ENCODE results near the gene CCDC93.
A peak's percentile ranks its signal among the peaks of the same experiment; 100 is the strongest.

The CCDC93 gene

DNA sequence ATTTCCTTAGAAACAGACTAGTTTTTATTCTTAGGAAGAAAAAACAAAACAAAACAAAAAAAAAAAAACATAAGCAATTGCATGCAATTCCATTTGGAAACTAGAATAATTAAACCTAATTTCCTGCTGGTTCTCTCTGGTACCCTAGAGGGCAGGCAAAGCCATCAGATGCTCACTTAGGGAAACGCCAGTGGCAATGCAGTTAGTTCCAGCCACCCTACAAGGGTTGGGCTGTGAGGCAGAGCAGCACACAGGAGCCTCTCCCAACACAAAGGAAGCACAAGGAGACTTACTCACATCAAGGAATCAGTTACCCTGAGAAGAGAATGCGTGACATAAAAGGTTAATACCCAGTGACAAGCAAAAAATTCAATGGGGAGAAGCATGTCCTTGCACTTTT lies 28.8 kb downstream of the CCDC93 start:
- H3K79me1 ChIP-seq (replicated peaks; ENCODE audit: low read length, poor library complexity, severe bottlenecking) = peaks cover 24% of the 10 kb centered on the region
- no peak overlapping the region for H2AFZ ChIP-seq (ENCODE audit: low read depth, low read length)
- WGBS = 80% methylated on average over 1 of the region's 2 CpGs
- H2BK12ac ChIP-seq (ENCODE audit: low read length in 2 of 2) = no peak overlapping the region
- no peak overlapping the region for H3K4ac ChIP-seq (ENCODE audit: low read depth in 1 of 2, low read length in 2 of 2)
- no peak overlapping the region for H3K27ac ChIP-seq (ENCODE audit: low read length, poor library complexity, severe bottlenecking)
- no peaks in the 10 kb centered on the region for H3K27me3 ChIP-seq (ENCODE audit: control insufficient read depth in 1 of 2, insufficient read depth in 1 of 2, low read length in 2 of 2)
- DNase-seq = no peak
- H2AK5ac ChIP-seq (ENCODE audit: low read length, severe bottlenecking) = no peak overlapping the region
- no peak overlapping the region for H3K14ac ChIP-seq (ENCODE audit: low read length in 2 of 2)
- H3K18ac ChIP-seq (ENCODE audit: low read depth in 1 of 2, low read length in 2 of 2) = no peak overlapping the region
- H2BK120ac ChIP-seq (ENCODE audit: low read depth, low read length) = no peak overlapping the region
- H3K4me1 ChIP-seq (ENCODE audit: control insufficient read depth, insufficient read depth, low read depth, low read length) = peaks cover 5% of the 10 kb centered on the region
- H3K23ac ChIP-seq (ENCODE audit: low read length in 2 of 2) = no peak overlapping the region
- no peak overlapping the region for H3K4me2 ChIP-seq (ENCODE audit: low read length, poor library complexity, severe bottlenecking)
- no peaks in the 10 kb centered on the region for H3K9me3 ChIP-seq (ENCODE audit: control insufficient read depth, low read length)
- no peak overlapping the region for H3K4me3 ChIP-seq (ENCODE audit: insufficient read depth in 1 of 2, low read depth in 1 of 2, low read length in 2 of 2)
- H3K9ac ChIP-seq (ENCODE audit: low read length) = no peak overlapping the region
- peaks cover 10 to 72% of the 10 kb centered on the region in 2 experiments for H3K36me3 ChIP-seq (ENCODE audit: control insufficient read depth in 1 of 2, insufficient read depth in 2 of 2, low read depth in 1 of 2, low read length in 2 of 2)
- H4K91ac ChIP-seq (ENCODE audit: low read length) = no peak overlapping the region
- no peak overlapping the region for H2BK5ac ChIP-seq (ENCODE audit: low read depth, low read length, poor library complexity, severe bottlenecking)
- no peak overlapping the region for H2BK15ac ChIP-seq (ENCODE audit: low read depth, poor library complexity, severe bottlenecking)
- H4K8ac ChIP-seq (ENCODE audit: low read length) = no peak overlapping the region

DNA sequence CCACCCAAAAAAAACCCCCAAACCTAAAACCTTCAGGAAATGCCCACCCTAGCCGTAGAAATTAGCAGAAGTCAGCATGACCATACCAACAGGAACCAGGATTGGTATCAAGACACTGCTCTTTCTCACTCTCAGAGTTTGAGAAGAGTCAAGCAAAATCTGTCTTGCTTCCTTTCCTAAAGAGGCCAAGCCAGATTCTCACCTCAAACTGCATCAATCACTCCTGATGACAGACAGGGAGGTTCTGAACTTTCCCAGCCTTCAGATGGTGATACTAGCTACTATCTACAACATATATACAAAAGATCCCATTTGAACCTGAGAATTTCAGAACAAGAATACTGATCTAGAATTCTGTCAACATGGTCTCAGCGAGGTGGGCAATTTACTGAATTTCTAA lies 29.7 kb downstream of the CCDC93 start:
- no peak overlapping the region for H4K91ac ChIP-seq (ENCODE audit: low read length)
- WGBS = 93% methylated on average over 2 of the region's 2 CpGs
- H3K27ac ChIP-seq (ENCODE audit: low read length, poor library complexity, severe bottlenecking) = no peak overlapping the region
- DNase-seq = no peak
- no peak overlapping the region for H3K23ac ChIP-seq (ENCODE audit: low read length in 2 of 2)
- no peaks in the 10 kb centered on the region for H3K27me3 ChIP-seq (ENCODE audit: control insufficient read depth in 1 of 2, insufficient read depth in 1 of 2, low read length in 2 of 2)
- no peak overlapping the region for H3K9ac ChIP-seq (ENCODE audit: low read length)
- no peak overlapping the region for H2BK15ac ChIP-seq (ENCODE audit: low read depth, poor library complexity, severe bottlenecking)
- H3K18ac ChIP-seq (ENCODE audit: low read depth in 1 of 2, low read length in 2 of 2) = no peak overlapping the region
- no peak overlapping the region for H2BK120ac ChIP-seq (ENCODE audit: low read depth, low read length)
- H2BK12ac ChIP-seq (ENCODE audit: low read length in 2 of 2) = no peak overlapping the region
- no peak overlapping the region for H3K4me3 ChIP-seq (ENCODE audit: insufficient read depth in 1 of 2, low read depth in 1 of 2, low read length in 2 of 2)
- H2AFZ ChIP-seq (ENCODE audit: low read depth, low read length) = no peak overlapping the region
- H4K8ac ChIP-seq (ENCODE audit: low read length) = no peak overlapping the region
- peak overlapping the region; percentile 10 for H2AK5ac ChIP-seq (ENCODE audit: low read length, severe bottlenecking)
- no peak overlapping the region for H3K4ac ChIP-seq (ENCODE audit: low read depth in 1 of 2, low read length in 2 of 2)
- no peak overlapping the region for H2BK5ac ChIP-seq (ENCODE audit: low read depth, low read length, poor library complexity, severe bottlenecking)
- H3K9me3 ChIP-seq (ENCODE audit: control insufficient read depth, low read length) = no peaks in the 10 kb centered on the region
- peaks cover 6% of the 10 kb centered on the region for H3K4me1 ChIP-seq (ENCODE audit: control insufficient read depth, insufficient read depth, low read depth, low read length)
- peaks cover 6 to 63% of the 10 kb centered on the region in 2 experiments for H3K36me3 ChIP-seq (ENCODE audit: control insufficient read depth in 1 of 2, insufficient read depth in 2 of 2, low read depth in 1 of 2, low read length in 2 of 2)
- H3K14ac ChIP-seq (ENCODE audit: low read length in 2 of 2) = no peak overlapping the region
- peaks cover 23% of the 10 kb centered on the region for H3K79me1 ChIP-seq (replicated peaks; ENCODE audit: low read length, poor library complexity, severe bottlenecking)
- no peak overlapping the region for H3K4me2 ChIP-seq (ENCODE audit: low read length, poor library complexity, severe bottlenecking)

DNA sequence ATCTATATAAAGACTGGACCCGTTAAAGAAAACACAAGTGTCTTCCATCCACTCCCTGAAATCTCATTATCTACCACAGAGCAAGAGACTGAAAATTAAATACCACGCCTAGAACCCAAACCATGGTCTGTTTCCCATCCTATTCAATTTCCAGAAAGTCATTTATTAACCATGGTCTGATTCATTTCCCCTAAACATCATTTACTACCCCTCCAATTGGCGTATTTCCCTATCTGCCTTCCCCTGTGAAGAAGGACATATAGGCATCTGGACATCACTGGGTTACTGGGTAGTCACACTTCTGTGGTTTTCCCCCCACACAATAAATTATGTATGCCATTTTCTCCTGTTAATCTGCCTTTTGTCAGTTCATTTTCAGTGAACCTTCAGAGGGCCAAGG lies 30.8 kb downstream of the CCDC93 start:
- DNase-seq = peak; percentile 33
- Histone ChIP-seq H3K4ac (ENCODE audit: low read depth in 1 of 2, low read length in 2 of 2) (no peak overlapping the region), H3K9ac (ENCODE audit: low read length) (no peak overlapping the region), H2BK120ac (ENCODE audit: low read depth, low read length) (no peak overlapping the region), H3K27me3 (ENCODE audit: control insufficient read depth in 1 of 2, insufficient read depth in 1 of 2, low read length in 2 of 2) (no peaks in the 10 kb centered on the region), H4K8ac (ENCODE audit: low read length) (no peak overlapping the region), H2AK5ac (ENCODE audit: low read length, severe bottlenecking) (no peak overlapping the region), H3K4me1 (ENCODE audit: control insufficient read depth, insufficient read depth, low read depth, low read length) (peaks cover 7% of the 10 kb centered on the region), H3K4me3 (ENCODE audit: insufficient read depth in 1 of 2, low read depth in 1 of 2, low read length in 2 of 2) (no peak overlapping the region), H3K14ac (ENCODE audit: low read length in 2 of 2) (no peak overlapping the region), H3K18ac (ENCODE audit: low read depth in 1 of 2, low read length in 2 of 2) (no peak overlapping the region), H2BK12ac (ENCODE audit: low read length in 2 of 2) (no peak overlapping the region), H3K79me1 (replicated peaks; ENCODE audit: low read length, poor library complexity, severe bottlenecking) (peaks cover 23% of the 10 kb centered on the region), H3K23ac (ENCODE audit: low read length in 2 of 2) (no peak overlapping the region), H2BK5ac (ENCODE audit: low read depth, low read length, poor library complexity, severe bottlenecking) (no peak overlapping the region), H4K91ac (ENCODE audit: low read length) (no peak overlapping the region), H2AFZ (ENCODE audit: low read depth, low read length) (no peak overlapping the region), H3K27ac (ENCODE audit: low read length, poor library complexity, severe bottlenecking) (peak overlapping the region; percentile 38), H3K4me2 (ENCODE audit: low read length, poor library complexity, severe bottlenecking) (no peak overlapping the region), H3K36me3 (ENCODE audit: control insufficient read depth in 1 of 2, insufficient read depth in 2 of 2, low read depth in 1 of 2, low read length in 2 of 2) (peaks cover 4 to 55% of the 10 kb centered on the region in 2 experiments), H2BK15ac (ENCODE audit: low read depth, poor library complexity, severe bottlenecking) (no peak overlapping the region), H3K9me3 (ENCODE audit: control insufficient read depth, low read length) (no peaks in the 10 kb centered on the region)
- WGBS = 63% methylated on average over 3 of the region's 3 CpGs

DNA sequence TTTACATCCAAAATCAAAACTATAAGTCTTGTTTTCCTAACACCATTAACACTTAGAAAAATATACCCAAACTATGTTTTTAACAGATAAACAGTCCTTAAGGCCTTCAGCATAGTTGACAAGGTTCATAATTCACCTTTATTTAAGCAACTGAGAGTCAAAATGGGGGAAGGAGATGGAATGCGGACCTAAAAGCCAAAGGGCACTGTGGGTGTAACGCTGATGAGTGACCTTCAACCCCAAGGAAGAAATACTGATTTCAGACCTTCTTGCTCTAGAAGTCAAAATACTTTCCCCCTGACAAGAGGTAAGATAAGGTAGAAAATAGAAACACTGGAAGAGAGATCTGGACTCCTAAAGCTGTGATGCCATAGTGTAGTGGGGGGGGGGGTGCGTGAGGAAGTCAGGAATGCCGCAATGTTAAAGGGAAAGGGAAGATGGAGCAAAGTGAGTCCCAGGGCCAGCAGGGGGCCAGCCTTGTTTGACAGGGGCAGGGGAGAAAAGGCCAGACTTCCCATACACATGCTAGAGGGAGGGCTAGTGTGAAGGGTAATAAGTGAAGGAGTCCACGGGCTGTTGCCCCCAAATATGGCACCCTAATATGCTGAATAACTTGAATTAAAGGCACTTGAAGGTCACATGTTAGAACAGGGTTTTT lies 31.4 kb downstream of the CCDC93 start:
- 92% methylated on average over 2 of the region's 5 CpGs for WGBS
- Histone ChIP-seq H4K8ac (ENCODE audit: low read length) (no peak overlapping the region), H3K4me1 (ENCODE audit: control insufficient read depth, insufficient read depth, low read depth, low read length) (peaks cover 7% of the 10 kb centered on the region)

More for the DNA sequence above, 31.4 kb downstream of the CCDC93 start:
- peaks cover 7 to 56% of the 10 kb centered on the region in 2 experiments for H3K36me3 ChIP-seq (ENCODE audit: control insufficient read depth in 1 of 2, insufficient read depth in 2 of 2, low read depth in 1 of 2, low read length in 2 of 2)
- no peak overlapping the region for H2BK5ac ChIP-seq (ENCODE audit: low read depth, low read length, poor library complexity, severe bottlenecking)
- no peaks in the 10 kb centered on the region for H3K9me3 ChIP-seq (ENCODE audit: control insufficient read depth, low read length)
- H3K14ac ChIP-seq (ENCODE audit: low read length in 2 of 2) = no peak overlapping the region
- H3K4me2 ChIP-seq (ENCODE audit: low read length, poor library complexity, severe bottlenecking) = no peak overlapping the region
- peak overlapping the region; percentile 38 for H3K27ac ChIP-seq (ENCODE audit: low read length, poor library complexity, severe bottlenecking)
- H3K27me3 ChIP-seq (ENCODE audit: control insufficient read depth in 1 of 2, insufficient read depth in 1 of 2, low read length in 2 of 2) = no peaks in the 10 kb centered on the region
- H2BK12ac ChIP-seq (ENCODE audit: low read length in 2 of 2) = no peak overlapping the region
- H2BK15ac ChIP-seq (ENCODE audit: low read depth, poor library complexity, severe bottlenecking) = no peak overlapping the region
- DNase-seq = peak; percentile 11
- no peak overlapping the region for H2AFZ ChIP-seq (ENCODE audit: low read depth, low read length)
- H3K23ac ChIP-seq (ENCODE audit: low read length in 2 of 2) = no peak overlapping the region
- peak overlapping the region; percentile 40 for H4K91ac ChIP-seq (ENCODE audit: low read length)
- peaks cover 25% of the 10 kb centered on the region for H3K79me1 ChIP-seq (replicated peaks; ENCODE audit: low read length, poor library complexity, severe bottlenecking)
- peak overlapping the region; percentile 95 for H2AK5ac ChIP-seq (ENCODE audit: low read length, severe bottlenecking)
- no peak overlapping the region for H2BK120ac ChIP-seq (ENCODE audit: low read depth, low read length)
- no peak overlapping the region for H3K4me3 ChIP-seq (ENCODE audit: insufficient read depth in 1 of 2, low read depth in 1 of 2, low read length in 2 of 2)
- no peak overlapping the region for H3K4ac ChIP-seq (ENCODE audit: low read depth in 1 of 2, low read length in 2 of 2)
- no peak overlapping the region for H3K9ac ChIP-seq (ENCODE audit: low read length)
- H3K18ac ChIP-seq (ENCODE audit: low read depth in 1 of 2, low read length in 2 of 2) = peak overlapping the region; percentile 3 to 29

Data from mesenchymal stem cell (in vitro differentiated cells and primary cell).